Gastrocnemius medialis (tissue), 4 donors: ENCODE results near the gene KRTAP10-6.

Source experiments
- CTCF ChIP-seq, 5 experiments: fragments of 450-650 bp in 3 of 5; fragments of 200-600 bp in 2 of 5; sonication (generic) in 2 of 5; IDR thresholded peaks in 4 of 5; conservative IDR thresholded peaks in 1 of 5; 1 replicate in 4 of 5; 2 replicates in 1 of 5; pipeline ENCODE4 v1.5.1; 2016 to 2019; ENCODE audit warnings: antibody characterized with exemption in 5 of 5, mild to moderate bottlenecking in 3 of 5, moderate library complexity in 3 of 5
- POLR2A ChIP-seq, 2 donors: fragments of 450-650 bp; IDR thresholded peaks; one replicate each; pipeline ENCODE4 v1.6.1; 2017; ENCODE audit warnings: antibody characterized with exemption in 2 of 2, mild to moderate bottlenecking in 2 of 2, moderate library complexity in 2 of 2

- TF ChIP-seq CTCF (IDR thresholded peaks at IDR 0.05 in 4 of 5, conservative IDR thresholded peaks at IDR 0.05 in 1 of 5) (no peak), POLR2A (IDR thresholded peaks at IDR 0.05) (no peak)
These were observed 19.2 kb downstream of the KRTAP10-6 start for GRCh38 chr21:44572959-44573583.
